ENCODE data around the gene PPP4R3B. TPM values are rescaled to one million over a fixed set of nuclear protein-coding genes. Genes with fewer than 3 reads are reported as not detected.
"Not testable (repeated sequence)": the region's sequence is repeated elsewhere in the genome, so short reads cannot be mapped to it uniquely, and the experiment has no call there.

Gene PPP4R3B
- total RNA-seq, 1 experiment from 2014 or later, result 40.8 TPM

- intact Hi-C loops (cut with micrococcal nuclease), result no loop called here
- no TSS peak for BruUV-seq (replicated peaks)
- Histone ChIP-seq H3K9me2 (ENCODE audit: insufficient read depth) (no peaks in the 10 kb centered on the region), H3K9me3 (ENCODE audit: control insufficient read depth in 1 of 2, insufficient read depth in 1 of 2, low read depth in 1 of 2, low read length in 2 of 2) (no peaks in the 10 kb centered on the region), H3K9ac (ENCODE audit: low read length) (no peak overlapping the region), H4K20me1 (ENCODE audit: insufficient read depth) (no peaks in the 10 kb centered on the region), H3K36me3 (ENCODE audit: control insufficient read depth in 1 of 2, insufficient read depth in 2 of 2, low read length in 2 of 2) (peaks cover 3 to 6% of the 10 kb centered on the region in 2 experiments; a peak in 2 of 4 replicates), H3K4me3 (replicated peaks in 1 of 2; ENCODE audit: low read depth in 1 of 2, low read length in 2 of 2) (no peak overlapping the region), H3K4me2 (ENCODE audit: low read length) (no peak overlapping the region), H2AFZ (ENCODE audit: low read depth, low read length, poor library complexity, severe bottlenecking) (no peak overlapping the region), H3K27me3 (ENCODE audit: insufficient read depth, low read length) (no peaks in the 10 kb centered on the region), H3K79me2 (ENCODE audit: insufficient read depth, low read length) (no peaks in the 10 kb centered on the region), H3K27ac (ENCODE audit: low read depth, low read length) (no peak overlapping the region), H3K4me1 (ENCODE audit: control insufficient read depth in 1 of 2, insufficient read depth in 2 of 2, low read length in 2 of 2) (peaks cover 0 to 2% of the 10 kb centered on the region in 2 experiments; a peak in 1 of 4 replicates)
- ATAC-seq (no peak), DNase-seq (ENCODE audit: low read depth, low spot score) (no peak)
- ChIA-PET POLR2A (no interaction called here), RAD21 (ENCODE audit: low non-redundant PET in 1 of 2, low total read pairs in 2 of 2, uncharacterized antibody in 2 of 2, unreplicated experiment in 2 of 2) (no interaction called here), CTCF (no interaction called here)
- TF ChIP-seq SRF (IDR thresholded peaks at IDR 0.05; ENCODE audit: low read depth), result no peak
- no peak for TF ChIP-seq TCF7L2 (IDR thresholded peaks at IDR 0.05; ENCODE audit: borderline replicate concordance, extremely low read depth, insufficient read depth, insufficient read length)
- no peak for TF ChIP-seq ZBTB33 (IDR thresholded peaks at IDR 0.05; ENCODE audit: extremely low read depth, insufficient replicate concordance, low read length)
- TF ChIP-seq ZFX (IDR thresholded peaks at IDR 0.05), result no peak
- no peak for TF ChIP-seq REST (IDR thresholded peaks at IDR 0.05; ENCODE audit: low read depth)
- no peak for TF ChIP-seq ELF1 (IDR thresholded peaks at IDR 0.05; ENCODE audit: borderline replicate concordance, low read depth)
- TF ChIP-seq YY1 (IDR thresholded peaks at IDR 0.05; ENCODE audit: extremely low read depth, insufficient replicate concordance, low read depth, low read length), result no peak
- TF ChIP-seq EGR1 (IDR thresholded peaks at IDR 0.05; ENCODE audit: low read depth), result no peak
- TF ChIP-seq CEBPB (IDR thresholded peaks at IDR 0.05; ENCODE audit: low read depth), result no peak
- TF ChIP-seq RAD21 (IDR thresholded peaks at IDR 0.05; ENCODE audit: low read depth), result no peak
- no peak for TF ChIP-seq ZNF274 (IDR thresholded peaks at IDR 0.05; ENCODE audit: low read depth, low read length)
- TF ChIP-seq MAX (IDR thresholded peaks at IDR 0.05), result no peak
- TF ChIP-seq JUND (IDR thresholded peaks at IDR 0.05), result no peak
- TF ChIP-seq CBX3 (IDR thresholded peaks at IDR 0.05; ENCODE audit: low read depth), result no peak
- no peak for TF ChIP-seq POLR2A (IDR thresholded peaks at IDR 0.05; ENCODE audit: borderline replicate concordance, extremely low read depth, insufficient read depth, insufficient read length)
- no peak for TF ChIP-seq ATF3 (IDR thresholded peaks at IDR 0.05)
- TF ChIP-seq SIN3A (IDR thresholded peaks at IDR 0.05; ENCODE audit: low read depth), result no peak
These were observed 66.9 kb downstream of the PPP4R3B start for GRCh38 chr2:55550368-55551102.

- POLR2A ChIA-PET; H3K4me3 ChIP-seq (replicated peaks in 1 of 2; ENCODE audit: low read depth in 1 of 2, low read length in 2 of 2); H2AFZ ChIP-seq (ENCODE audit: low read depth, low read length, poor library complexity, severe bottlenecking); BruUV-seq (replicated peaks); H3K9me2 ChIP-seq (ENCODE audit: insufficient read depth); ATAC-seq; H4K20me1 ChIP-seq (ENCODE audit: insufficient read depth); H3K27me3 ChIP-seq (ENCODE audit: insufficient read depth, low read length); H3K9me3 ChIP-seq (ENCODE audit: control insufficient read depth in 1 of 2, insufficient read depth in 1 of 2, low read depth in 1 of 2, low read length in 2 of 2); CTCF ChIA-PET; H3K4me1 ChIP-seq (ENCODE audit: control insufficient read depth in 1 of 2, insufficient read depth in 2 of 2, low read length in 2 of 2); intact Hi-C loops (cut with micrococcal nuclease); H3K36me3 ChIP-seq (ENCODE audit: control insufficient read depth in 1 of 2, insufficient read depth in 2 of 2, low read length in 2 of 2); H3K9ac ChIP-seq (ENCODE audit: low read length); H3K79me2 ChIP-seq (ENCODE audit: insufficient read depth, low read length); H3K27ac ChIP-seq (ENCODE audit: low read depth, low read length); DNase-seq (ENCODE audit: low read depth, low spot score); RAD21 ChIA-PET (ENCODE audit: low non-redundant PET in 1 of 2, low total read pairs in 2 of 2, uncharacterized antibody in 2 of 2, unreplicated experiment in 2 of 2); H3K4me2 ChIP-seq (ENCODE audit: low read length): not testable (repeated sequence)
These were observed 69.7 kb downstream of the PPP4R3B start for GRCh38 chr2:55547679-55548078.

Measured in HCT116 (cell line).